Cardiac muscle cell (in vitro differentiated cells and primary cell): Measurements from ENCODE around the gene ARHGAP15. TPM values are rescaled to one million over a fixed set of nuclear protein-coding genes. Genes with fewer than 3 reads are reported as not detected.
"Not testable (repeated sequence)": the region's sequence is repeated elsewhere in the genome, so short reads cannot be mapped to it uniquely, and the experiment has no call there.

Source experiments
- DNase-seq, 2 donors: peaks; one replicate each; pipeline versions ENCODE4 v3.0.0 to v3.0.0-alpha.2; 2010 to 2017; ENCODE audit warnings: low read depth in 1 of 2, low spot score in 1 of 2
- H3K27ac ChIP-seq: fragments of 200-600 bp; sonication (generic); 2 replicates; pipeline ENCODE4 v1.5.1; 2016
- H3K27me3 ChIP-seq: fragments of 200-600 bp; sonication (generic); 2 replicates; pipeline ENCODE4 v1.6.0; 2016; ENCODE audit warnings: control low read depth
- H3K36me3 ChIP-seq: fragments of 200-600 bp; sonication (generic); 2 replicates; pipeline ENCODE4 v1.5.1; 2016; ENCODE audit warnings: control low read depth
- H3K4me1 ChIP-seq: fragments of 200-600 bp; sonication (generic); 2 replicates; pipeline ENCODE4 v1.8.1; 2017; ENCODE audit warnings: low read depth, mild to moderate bottlenecking, mixed run types
- H3K4me3 ChIP-seq: fragments of 200-600 bp; sonication (generic); 2 replicates; pipeline ENCODE4 v1.5.1; 2016; ENCODE audit warnings: mild to moderate bottlenecking
- H3K9me3 ChIP-seq: fragments of 200-600 bp; sonication (generic); 2 replicates; pipeline ENCODE4 v1.5.1; 2017; ENCODE audit warnings: low read depth, mild to moderate bottlenecking, control low read depth
- polyA plus RNA-seq: library from polyadenylated mRNA; unstranded; fragments of >200 nt; fragmentation: Nextera tagmentation; extraction: Ambion mirVana; gene quantifications from 2 replicates; pipeline ENCODE4 v1.2.1, GENCODE V29; 2016
- total RNA-seq: library from RNA; depleted of rRNA; stranded (reverse); fragments of >200 nt; gene quantifications from 2 replicates; pipeline ENCODE4 v1.2.3, GENCODE V29; 2016
- TF ChIP-seq, protein P1 (sequence below): IDR thresholded peaks from 2 replicates; pipeline ENCODE4 v1.5.1; 2012; ENCODE audit warnings: low read depth, mild to moderate bottlenecking, low read length

Gene ARHGAP15
- total and polyA plus RNA-seq, 2 experiments from 2014 or later, result not detected

DNA sequence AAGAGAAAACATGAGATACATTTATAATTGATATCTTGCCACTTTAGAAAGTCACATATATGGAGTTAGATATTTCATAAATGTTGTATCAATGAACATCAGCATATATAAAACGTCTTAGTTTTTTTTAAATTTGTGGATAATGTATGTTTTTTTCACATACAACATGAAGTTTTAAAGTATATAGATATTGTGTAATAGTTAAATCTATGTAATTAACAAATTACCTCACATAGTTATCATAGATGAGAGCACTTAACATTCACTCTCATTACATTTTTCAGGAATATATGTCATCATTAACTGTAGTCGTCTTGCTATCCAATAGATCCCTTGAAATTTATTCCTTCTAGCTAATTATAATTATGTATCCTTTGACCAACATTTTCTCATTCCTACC is 406.6 kb downstream of the ARHGAP15 start:
- H3K27me3 ChIP-seq, result no peaks in the 10 kb centered on the region
- no peak overlapping the region for H3K27ac ChIP-seq
- H3K9me3 ChIP-seq, result no peaks in the 10 kb centered on the region
- TF ChIP-seq, protein P1, sequence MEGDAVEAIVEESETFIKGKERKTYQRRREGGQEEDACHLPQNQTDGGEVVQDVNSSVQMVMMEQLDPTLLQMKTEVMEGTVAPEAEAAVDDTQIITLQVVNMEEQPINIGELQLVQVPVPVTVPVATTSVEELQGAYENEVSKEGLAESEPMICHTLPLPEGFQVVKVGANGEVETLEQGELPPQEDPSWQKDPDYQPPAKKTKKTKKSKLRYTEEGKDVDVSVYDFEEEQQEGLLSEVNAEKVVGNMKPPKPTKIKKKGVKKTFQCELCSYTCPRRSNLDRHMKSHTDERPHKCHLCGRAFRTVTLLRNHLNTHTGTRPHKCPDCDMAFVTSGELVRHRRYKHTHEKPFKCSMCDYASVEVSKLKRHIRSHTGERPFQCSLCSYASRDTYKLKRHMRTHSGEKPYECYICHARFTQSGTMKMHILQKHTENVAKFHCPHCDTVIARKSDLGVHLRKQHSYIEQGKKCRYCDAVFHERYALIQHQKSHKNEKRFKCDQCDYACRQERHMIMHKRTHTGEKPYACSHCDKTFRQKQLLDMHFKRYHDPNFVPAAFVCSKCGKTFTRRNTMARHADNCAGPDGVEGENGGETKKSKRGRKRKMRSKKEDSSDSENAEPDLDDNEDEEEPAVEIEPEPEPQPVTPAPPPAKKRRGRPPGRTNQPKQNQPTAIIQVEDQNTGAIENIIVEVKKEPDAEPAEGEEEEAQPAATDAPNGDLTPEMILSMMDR, result no peak
- no peaks in the 10 kb centered on the region for H3K36me3 ChIP-seq
- H3K4me1 ChIP-seq, result no peaks in the 10 kb centered on the region
- DNase-seq, result no peak
- no peak overlapping the region for H3K4me3 ChIP-seq

DNA sequence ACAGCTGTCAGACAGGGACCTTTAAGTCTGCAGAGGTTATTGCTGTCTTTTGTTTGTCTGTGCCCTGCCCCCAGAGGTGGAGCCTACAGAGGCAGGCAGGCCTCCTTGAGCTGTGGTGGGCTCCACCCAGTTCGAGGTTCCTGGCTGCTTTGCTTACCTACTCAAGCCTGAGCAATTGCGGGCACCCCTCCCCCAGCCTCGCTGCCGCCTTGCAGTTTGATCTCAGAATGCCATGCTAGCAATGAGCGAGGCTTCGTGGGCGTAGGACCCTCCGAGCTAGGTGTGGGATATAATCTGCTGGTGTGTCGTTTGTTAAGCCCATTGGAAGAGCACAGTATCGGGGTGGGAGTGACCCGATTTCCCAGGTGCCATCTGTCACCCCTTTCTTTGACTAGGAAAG is 412.7 kb downstream of the ARHGAP15 start:
- not testable (repeated sequence) for H3K27me3 ChIP-seq, H3K4me1 ChIP-seq, H3K27ac ChIP-seq, H3K9me3 ChIP-seq, DNase-seq, H3K4me3 ChIP-seq, H3K36me3 ChIP-seq

DNA sequence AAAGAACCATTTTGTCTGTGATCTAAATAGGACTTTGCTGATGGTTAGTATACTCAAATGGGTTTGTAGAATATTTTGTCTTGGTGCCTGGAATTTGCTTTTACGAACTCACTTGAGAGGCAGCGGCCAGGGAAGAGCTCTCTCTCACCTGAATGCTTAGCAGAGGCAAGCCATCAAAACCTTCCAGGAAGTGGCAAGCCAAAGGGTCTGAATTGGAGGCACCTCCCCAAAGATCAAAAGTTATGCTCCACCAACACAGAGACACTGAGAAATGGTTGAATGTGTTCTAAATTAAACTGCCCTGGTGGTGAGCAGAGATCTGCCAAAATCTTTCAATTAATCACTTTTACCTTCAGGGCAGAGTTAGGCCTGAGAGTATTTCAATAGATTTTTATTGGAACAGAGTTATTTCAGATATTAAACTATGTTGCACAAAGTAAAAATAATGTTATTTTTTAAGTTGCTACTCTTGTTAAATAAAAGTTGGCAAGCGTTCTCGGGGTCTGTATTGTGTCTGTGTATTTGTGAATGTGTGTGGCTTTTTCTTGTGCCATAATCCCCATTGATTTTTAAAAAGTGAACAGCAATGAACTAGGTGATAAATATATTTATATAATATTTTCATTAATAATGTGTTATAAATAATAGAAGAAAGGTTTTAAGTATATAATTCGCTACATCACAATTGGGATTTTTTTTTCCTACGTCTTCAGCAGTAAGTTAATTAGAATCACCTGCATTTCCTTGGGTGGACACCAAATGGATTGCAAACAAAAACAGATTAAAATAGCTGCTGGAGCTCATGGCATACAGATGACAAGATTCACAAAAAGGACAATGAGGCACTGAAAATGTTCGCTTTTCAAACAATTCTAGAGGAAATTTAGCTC is 416.1 kb downstream of the ARHGAP15 start:
- H3K27me3 ChIP-seq, result no peaks in the 10 kb centered on the region
- no peak overlapping the region for H3K4me3 ChIP-seq
- H3K4me1 ChIP-seq, result no peaks in the 10 kb centered on the region
- no peaks in the 10 kb centered on the region for H3K36me3 ChIP-seq
- H3K9me3 ChIP-seq, result no peaks in the 10 kb centered on the region
- DNase-seq, result no peak
- no peak overlapping the region for H3K27ac ChIP-seq
- TF ChIP-seq, protein P1, result no peak

DNA sequence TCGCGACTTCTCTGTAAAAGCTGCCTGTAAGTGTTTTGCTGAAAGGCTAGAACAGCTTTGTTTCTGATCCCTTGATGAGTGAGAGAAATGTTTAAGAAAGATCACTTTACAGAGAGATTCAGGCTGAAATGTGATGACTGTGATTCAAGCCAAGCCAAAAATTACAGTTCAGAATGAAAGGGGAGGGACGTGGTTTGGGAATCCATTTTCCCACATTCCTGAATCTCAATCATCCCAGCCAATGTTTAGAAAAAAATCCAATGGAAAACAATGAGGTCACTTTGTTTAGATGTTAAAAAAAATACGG is 416.7 kb downstream of the ARHGAP15 start:
- DNase-seq, result peak in 1 of 2 donors; percentile 17

DNA sequence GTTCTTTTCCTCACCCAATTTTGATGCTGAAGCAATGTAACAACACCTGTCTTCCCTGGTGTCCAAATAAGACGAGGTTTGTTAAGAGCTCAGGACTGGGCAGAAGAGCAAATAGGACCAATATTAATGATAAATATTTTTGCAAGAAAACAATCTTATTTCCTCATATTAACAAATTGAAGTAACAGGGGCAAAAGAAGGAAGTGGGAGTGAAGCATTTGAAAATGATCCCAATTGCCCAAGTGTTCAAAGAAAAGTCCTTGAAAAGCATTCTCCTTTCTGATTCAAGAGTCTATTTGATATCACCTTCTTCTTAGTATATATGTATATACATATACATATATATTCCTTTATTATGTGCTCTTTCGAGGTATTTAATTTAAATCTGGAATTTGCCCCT is 418.8 kb downstream of the ARHGAP15 start:
- TF ChIP-seq, protein P1, result no peak
- Histone ChIP-seq H3K4me3 (no peak overlapping the region), H3K27ac (no peak overlapping the region), H3K9me3 (no peaks in the 10 kb centered on the region), H3K27me3 (no peaks in the 10 kb centered on the region), H3K4me1 (no peaks in the 10 kb centered on the region), H3K36me3 (no peaks in the 10 kb centered on the region)
- no peak for DNase-seq

More for the DNA sequence above, 416.7 kb downstream of the ARHGAP15 start:
- Histone ChIP-seq H3K9me3 (no peaks in the 10 kb centered on the region), H3K36me3 (no peaks in the 10 kb centered on the region), H3K4me1 (no peaks in the 10 kb centered on the region), H3K4me3 (no peak overlapping the region), H3K27ac (no peak overlapping the region), H3K27me3 (no peaks in the 10 kb centered on the region)
- TF ChIP-seq, protein P1, result no peak

DNA sequence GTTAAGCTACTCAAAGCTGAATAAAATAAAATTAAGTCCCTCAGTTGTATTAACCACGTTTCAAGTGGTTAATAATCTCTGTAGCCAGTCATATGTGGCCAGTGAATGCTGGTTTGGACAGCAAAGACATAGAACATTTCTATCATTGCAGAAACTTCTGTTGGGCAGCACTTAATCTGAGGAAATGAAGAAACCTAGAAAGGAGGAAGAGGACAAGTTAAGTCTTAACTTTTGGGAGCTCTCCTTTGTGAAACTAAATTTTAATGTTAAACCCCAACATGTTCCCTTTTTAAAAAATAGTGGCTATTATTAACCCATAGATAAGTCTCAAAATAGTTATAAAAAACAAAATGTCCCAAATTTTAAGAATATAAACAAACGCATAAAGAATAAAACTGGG is 421.3 kb downstream of the ARHGAP15 start:
- no peaks in the 10 kb centered on the region for H3K4me1 ChIP-seq
- no peaks in the 10 kb centered on the region for H3K9me3 ChIP-seq
- H3K36me3 ChIP-seq, result no peaks in the 10 kb centered on the region
- TF ChIP-seq, protein P1, result no peak
- H3K4me3 ChIP-seq, result no peak overlapping the region
- no peak for DNase-seq
- H3K27me3 ChIP-seq, result no peaks in the 10 kb centered on the region
- H3K27ac ChIP-seq, result no peak overlapping the region
